ENCODE measurements around the gene HENMT1. TPM values are rescaled to one million over a fixed set of nuclear protein-coding genes. Genes with fewer than 3 reads are reported as not detected.

The HENMT1 gene
- total RNA-seq, 1 experiment from 2014 or later = 11.0 TPM

DNA sequence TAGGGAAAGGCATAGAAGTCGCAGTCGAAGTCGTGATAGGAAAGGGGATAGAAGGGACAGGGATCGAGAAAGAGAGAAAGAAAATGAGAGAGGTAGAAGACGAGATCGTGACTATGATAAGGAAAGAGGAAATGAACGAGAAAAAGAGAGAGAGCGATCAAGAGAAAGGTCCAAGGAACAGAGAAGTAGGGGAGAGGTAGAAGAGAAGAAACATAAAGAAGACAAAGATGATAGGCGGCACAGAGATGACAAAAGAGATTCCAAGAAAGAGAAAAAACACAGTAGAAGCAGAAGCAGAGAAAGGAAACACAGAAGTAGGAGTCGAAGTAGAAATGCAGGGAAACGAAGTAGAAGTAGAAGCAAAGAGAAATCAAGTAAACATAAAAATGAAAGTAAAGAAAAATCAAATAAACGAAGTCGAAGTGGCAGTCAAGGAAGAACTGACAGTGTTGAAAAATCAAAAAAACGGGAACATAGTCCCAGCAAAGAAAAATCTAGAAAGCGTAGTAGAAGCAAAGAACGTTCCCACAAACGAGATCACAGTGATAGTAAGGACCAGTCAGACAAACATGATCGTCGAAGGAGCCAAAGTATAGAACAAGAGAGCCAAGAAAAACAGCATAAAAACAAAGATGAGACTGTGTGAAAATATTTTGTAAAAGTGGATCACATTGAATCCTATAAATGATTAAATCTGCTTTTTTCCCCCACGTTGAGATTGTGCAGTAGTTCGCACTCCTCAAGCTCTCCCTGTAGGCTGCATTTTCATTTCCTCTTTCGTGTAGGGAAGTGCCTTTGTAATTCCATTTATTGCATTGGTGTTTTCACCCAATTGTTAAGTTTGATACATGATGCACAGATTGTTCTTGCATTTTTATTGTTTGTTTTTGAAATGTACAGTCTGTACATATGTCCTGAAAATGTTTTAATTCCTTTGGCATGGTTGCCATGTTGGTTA, 38.8 kb upstream of the HENMT1 start:
- Histone ChIP-seq H3K9me3 (ENCODE audit: low read depth, low read length, poor library complexity, severe bottlenecking) (no peaks in the 10 kb centered on the region), H3K27me3 (replicated peaks; ENCODE audit: insufficient read depth, low read depth, low read length, poor library complexity) (no peaks in the 10 kb centered on the region), H3K36me3 (ENCODE audit: insufficient read depth, low read length, poor library complexity, severe bottlenecking) (peaks cover 71% of the 10 kb centered on the region), H3K4me3 (ENCODE audit: low read depth, low read length, poor library complexity, severe bottlenecking) (no peak overlapping the region), H3K27ac (ENCODE audit: low read depth, low read length, poor library complexity, severe bottlenecking) (no peak overlapping the region), H3K4me1 (ENCODE audit: insufficient read depth, low read length, poor library complexity, severe bottlenecking) (peaks cover 12% of the 10 kb centered on the region)
- TF ChIP-seq, protein P1, sequence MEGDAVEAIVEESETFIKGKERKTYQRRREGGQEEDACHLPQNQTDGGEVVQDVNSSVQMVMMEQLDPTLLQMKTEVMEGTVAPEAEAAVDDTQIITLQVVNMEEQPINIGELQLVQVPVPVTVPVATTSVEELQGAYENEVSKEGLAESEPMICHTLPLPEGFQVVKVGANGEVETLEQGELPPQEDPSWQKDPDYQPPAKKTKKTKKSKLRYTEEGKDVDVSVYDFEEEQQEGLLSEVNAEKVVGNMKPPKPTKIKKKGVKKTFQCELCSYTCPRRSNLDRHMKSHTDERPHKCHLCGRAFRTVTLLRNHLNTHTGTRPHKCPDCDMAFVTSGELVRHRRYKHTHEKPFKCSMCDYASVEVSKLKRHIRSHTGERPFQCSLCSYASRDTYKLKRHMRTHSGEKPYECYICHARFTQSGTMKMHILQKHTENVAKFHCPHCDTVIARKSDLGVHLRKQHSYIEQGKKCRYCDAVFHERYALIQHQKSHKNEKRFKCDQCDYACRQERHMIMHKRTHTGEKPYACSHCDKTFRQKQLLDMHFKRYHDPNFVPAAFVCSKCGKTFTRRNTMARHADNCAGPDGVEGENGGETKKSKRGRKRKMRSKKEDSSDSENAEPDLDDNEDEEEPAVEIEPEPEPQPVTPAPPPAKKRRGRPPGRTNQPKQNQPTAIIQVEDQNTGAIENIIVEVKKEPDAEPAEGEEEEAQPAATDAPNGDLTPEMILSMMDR (conservative IDR thresholded peaks at IDR 0.05; ENCODE audit: low read depth, low read length) = no peak
- TF ChIP-seq EZH2 (IDR thresholded peaks at IDR 0.05; ENCODE audit: borderline replicate concordance, low read depth, low read length, poor library complexity, severe bottlenecking) = no peak
- no peak for DNase-seq (ENCODE audit: low spot score)
- intact Hi-C loops (cut with micrococcal nuclease; ENCODE audit: unreplicated experiment) = loop anchor here (10.0 kb wide), 1 partner anchor 195 kb away; no protein-coding TSS in a partner anchor
- CTCF ChIA-PET = no interaction called here
- POLR2A ChIA-PET (ENCODE audit: low non-redundant PET) = no interaction called here
- BruUV-seq (replicated peaks) = TSS peak; percentile 67

DNA sequence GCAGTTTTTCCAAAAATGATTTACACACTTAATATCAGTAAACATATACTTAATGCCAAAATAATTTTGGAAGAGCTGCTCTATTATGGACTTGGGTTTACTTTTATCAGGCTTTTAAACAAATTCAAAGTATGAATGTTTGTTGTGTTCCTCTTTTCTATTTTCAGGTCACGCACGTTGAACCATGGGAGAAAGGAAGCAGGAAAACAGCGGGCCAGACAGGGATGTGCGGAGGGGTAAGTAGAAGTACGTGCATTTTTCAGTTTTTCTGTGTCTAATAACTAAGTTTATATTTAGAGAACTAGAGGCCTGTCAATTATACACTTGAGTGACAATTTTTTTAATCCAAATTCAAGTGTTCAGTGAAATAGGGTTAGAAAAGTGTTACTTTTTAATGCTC, 34.6 kb upstream of the HENMT1 start:
- CTCF ChIA-PET = no interaction called here
- intact Hi-C loops (cut with micrococcal nuclease; ENCODE audit: unreplicated experiment) = loop anchor here (10.0 kb wide), 1 partner anchor 199 kb away; no protein-coding TSS in a partner anchor
- POLR2A ChIA-PET (ENCODE audit: low non-redundant PET) = no interaction called here

More for the DNA sequence above, 34.6 kb upstream of the HENMT1 start:
- TF ChIP-seq EZH2 (IDR thresholded peaks at IDR 0.05; ENCODE audit: borderline replicate concordance, low read depth, low read length, poor library complexity, severe bottlenecking) = no peak
- TF ChIP-seq, protein P1 (conservative IDR thresholded peaks at IDR 0.05; ENCODE audit: low read depth, low read length) = no peak
- Histone ChIP-seq H3K4me1 (ENCODE audit: insufficient read depth, low read length, poor library complexity, severe bottlenecking) (peaks cover 16% of the 10 kb centered on the region), H3K27me3 (replicated peaks; ENCODE audit: insufficient read depth, low read depth, low read length, poor library complexity) (no peaks in the 10 kb centered on the region), H3K4me3 (ENCODE audit: low read depth, low read length, poor library complexity, severe bottlenecking) (no peak overlapping the region), H3K9me3 (ENCODE audit: low read depth, low read length, poor library complexity, severe bottlenecking) (no peaks in the 10 kb centered on the region), H3K36me3 (ENCODE audit: insufficient read depth, low read length, poor library complexity, severe bottlenecking) (peaks cover 58% of the 10 kb centered on the region), H3K27ac (ENCODE audit: low read depth, low read length, poor library complexity, severe bottlenecking) (no peak overlapping the region)
- no TSS peak for BruUV-seq (replicated peaks)
- no peak for DNase-seq (ENCODE audit: low spot score)
